HEK293 (cell line): ENCODE measurements around the gene ZNF69.

ENCODE experiments used
- CTCF ChIA-PET: fragments of 350-600 bp; formaldehyde crosslinking; extraction: SDS; loops from one replicate; lab custom pipeline; 2021; ENCODE audit warnings: antibody characterized with exemption; lab: Yijun Ruan, JAX
- POLR2A ChIA-PET: fragments of 300-600 bp; formaldehyde crosslinking; extraction: SDS; loops from one replicate; lab custom pipeline; 2020; ENCODE audit warnings: antibody characterized with exemption, inconsistent platforms; lab: Yijun Ruan, JAX
- H3K27ac ChIP-seq: fragments of 200-500 bp; sonication (Bioruptor generic); 2 replicates; pipeline ENCODE4 v1.5.1; 2014; ENCODE audit warnings: low read depth, low read length, control low read depth, inconsistent platforms; ENCODE audit errors: extremely low read depth
- H3K36me3 ChIP-seq, 2 experiments: fragments of 200-500 bp in 1 of 2; sonication (Bioruptor generic) in 1 of 2; 1 replicate in 1 of 2; 2 replicates in 1 of 2; pipeline ENCODE4 v1.5.1; 2014 to 2017; ENCODE audit warnings: inconsistent platforms in 2 of 2, low read length in 2 of 2; ENCODE audit not compliant: control insufficient read depth in 2 of 2, insufficient read depth in 1 of 2
- H3K4me1 ChIP-seq: fragments of 200-500 bp; sonication (Bioruptor generic); 2 replicates; pipeline ENCODE4 v1.5.1; 2014; ENCODE audit warnings: mild to moderate bottlenecking, low read length, inconsistent platforms; ENCODE audit not compliant: control insufficient read depth, insufficient read depth
- H3K4me3 ChIP-seq: 2 replicates; pipeline ENCODE4 v1.5.1; 2011; ENCODE audit warnings: low read depth, mild to moderate bottlenecking, control low read depth, low read length, moderate library complexity
- H3K9me3 ChIP-seq: fragments of 200-500 bp; sonication (Bioruptor generic); 2 replicates; pipeline ENCODE4 v1.5.1; 2014; ENCODE audit warnings: low read depth, low read length, inconsistent platforms; ENCODE audit not compliant: control insufficient read depth, insufficient read depth
- INSM2 ChIP-seq: fragments of 450-650 bp; formaldehyde crosslinking; IDR thresholded peaks from 2 replicates; pipeline ENCODE4 v1.5.1; 2016; ENCODE audit warnings: missing biosample characterization, missing genetic modification characterization
- KLF1 ChIP-seq: fragments of 450-650 bp; formaldehyde crosslinking; IDR thresholded peaks from 2 replicates; pipeline ENCODE4 v1.5.1; 2016; ENCODE audit warnings: missing biosample characterization, missing genetic modification characterization
- MZF1 ChIP-seq: fragments of 450-650 bp; formaldehyde crosslinking; IDR thresholded peaks from 2 replicates; pipeline ENCODE4 v1.5.1; 2017; ENCODE audit warnings: missing biosample characterization, missing genetic modification characterization, borderline replicate concordance
- SP3 ChIP-seq: fragments of 450-650 bp; formaldehyde crosslinking; IDR thresholded peaks from 2 replicates; pipeline ENCODE4 v1.5.1; 2016; ENCODE audit warnings: missing biosample characterization, missing genetic modification characterization
- TSHZ1 ChIP-seq: fragments of 450-650 bp; formaldehyde crosslinking; IDR thresholded peaks from 2 replicates; pipeline ENCODE4 v1.5.1; 2016; ENCODE audit warnings: missing biosample characterization, missing genetic modification characterization, borderline replicate concordance
- ZBTB7A ChIP-seq: fragments of 450-650 bp; formaldehyde crosslinking; IDR thresholded peaks from 2 replicates; pipeline ENCODE4 v1.5.1; 2016; ENCODE audit warnings: low read depth, missing biosample characterization, missing genetic modification characterization
- ZBTB8A ChIP-seq: fragments of 450-650 bp; formaldehyde crosslinking; IDR thresholded peaks from 2 replicates; pipeline ENCODE4 v1.5.1; 2016; ENCODE audit warnings: missing biosample characterization, missing genetic modification characterization
- ZNF112 ChIP-seq: fragments of 450-650 bp; formaldehyde crosslinking; IDR thresholded peaks from 2 replicates; pipeline ENCODE4 v1.5.0; 2017; ENCODE audit warnings: missing biosample characterization, missing genetic modification characterization
- ZNF132 ChIP-seq: fragments of 450-650 bp; formaldehyde crosslinking; IDR thresholded peaks from 2 replicates; pipeline ENCODE4 v1.5.1; 2017; ENCODE audit warnings: missing biosample characterization, missing genetic modification characterization, borderline replicate concordance
- ZNF157 ChIP-seq: fragments of 450-650 bp; formaldehyde crosslinking; IDR thresholded peaks from 2 replicates; pipeline ENCODE4 v1.5.1; 2016; ENCODE audit warnings: missing biosample characterization, missing genetic modification characterization
- ZNF248 ChIP-seq: fragments of 450-650 bp; formaldehyde crosslinking; IDR thresholded peaks from 2 replicates; pipeline ENCODE4 v1.5.1; 2017; ENCODE audit warnings: missing biosample characterization, missing genetic modification characterization
- ZNF266 ChIP-seq: fragments of 450-650 bp; formaldehyde crosslinking; IDR thresholded peaks from 2 replicates; pipeline ENCODE4 v1.5.1; 2016; ENCODE audit warnings: missing biosample characterization, missing genetic modification characterization, low read depth
- ZNF324 ChIP-seq: fragments of 450-650 bp; formaldehyde crosslinking; IDR thresholded peaks from 2 replicates; pipeline ENCODE4 v1.5.1; 2016; ENCODE audit warnings: missing biosample characterization, missing genetic modification characterization
- ZNF350 ChIP-seq: fragments of 450-650 bp; formaldehyde crosslinking; IDR thresholded peaks from 2 replicates; pipeline ENCODE4 v1.5.0; 2017; ENCODE audit warnings: missing biosample characterization, mild to moderate bottlenecking, missing genetic modification characterization
- ZNF510 ChIP-seq: fragments of 450-650 bp; formaldehyde crosslinking; IDR thresholded peaks from 2 replicates; pipeline ENCODE4 v1.5.1; 2018; ENCODE audit warnings: mild to moderate bottlenecking, missing genetic modification characterization, missing biosample characterization; ENCODE audit not compliant: insufficient replicate concordance
- ZNF596 ChIP-seq: fragments of 450-650 bp; IDR thresholded peaks from 2 replicates; pipeline ENCODE4 v1.5.0; 2018; ENCODE audit warnings: missing biosample characterization, mild to moderate bottlenecking, missing genetic modification characterization, moderate library complexity
- TF ChIP-seq, protein P1 (sequence below): fragments of 450-650 bp; formaldehyde crosslinking; IDR thresholded peaks from 2 replicates; pipeline ENCODE4 v1.5.1; 2017; ENCODE audit warnings: missing biosample characterization, missing genetic modification characterization
- TF ChIP-seq, protein P2 (sequence below): fragments of 450-650 bp; formaldehyde crosslinking; IDR thresholded peaks from 2 replicates; pipeline ENCODE4 v1.5.1; 2016; ENCODE audit warnings: missing biosample characterization, missing genetic modification characterization

Gene ZNF69

DNA sequence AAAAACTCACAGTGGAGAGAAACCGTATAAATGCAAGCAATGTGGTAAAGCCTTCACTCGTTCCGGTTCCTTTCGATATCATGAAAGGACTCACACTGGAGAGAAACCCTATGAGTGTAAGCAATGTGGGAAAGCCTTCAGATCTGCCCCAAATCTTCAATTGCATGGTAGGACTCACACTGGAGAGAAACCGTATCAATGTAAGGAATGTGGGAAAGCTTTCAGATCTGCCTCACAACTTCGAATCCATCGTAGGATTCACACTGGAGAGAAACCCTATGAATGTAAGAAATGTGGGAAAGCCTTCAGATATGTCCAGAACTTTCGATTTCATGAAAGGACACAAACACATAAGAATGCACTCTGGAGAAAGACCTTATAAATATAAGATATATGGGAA, 19.4 kb upstream of the ZNF69 start:
- Histone ChIP-seq H3K27ac (no peak overlapping the region), H3K4me1 (no peaks in the 10 kb centered on the region), H3K4me3 (no peak overlapping the region), H3K9me3 (no peaks in the 10 kb centered on the region), H3K36me3 (no peaks in the 10 kb centered on the region)
- ChIA-PET CTCF (no interaction called here), POLR2A (no interaction called here)
- TF ChIP-seq MZF1 (tag by site-specific recombination), result no peak
- no peak for TF ChIP-seq ZNF112 (tag by site-specific recombination)
- TF ChIP-seq ZNF350, result no peak
- no peak for TF ChIP-seq ZBTB8A (tag by site-specific recombination)
- TF ChIP-seq, protein P1, sequence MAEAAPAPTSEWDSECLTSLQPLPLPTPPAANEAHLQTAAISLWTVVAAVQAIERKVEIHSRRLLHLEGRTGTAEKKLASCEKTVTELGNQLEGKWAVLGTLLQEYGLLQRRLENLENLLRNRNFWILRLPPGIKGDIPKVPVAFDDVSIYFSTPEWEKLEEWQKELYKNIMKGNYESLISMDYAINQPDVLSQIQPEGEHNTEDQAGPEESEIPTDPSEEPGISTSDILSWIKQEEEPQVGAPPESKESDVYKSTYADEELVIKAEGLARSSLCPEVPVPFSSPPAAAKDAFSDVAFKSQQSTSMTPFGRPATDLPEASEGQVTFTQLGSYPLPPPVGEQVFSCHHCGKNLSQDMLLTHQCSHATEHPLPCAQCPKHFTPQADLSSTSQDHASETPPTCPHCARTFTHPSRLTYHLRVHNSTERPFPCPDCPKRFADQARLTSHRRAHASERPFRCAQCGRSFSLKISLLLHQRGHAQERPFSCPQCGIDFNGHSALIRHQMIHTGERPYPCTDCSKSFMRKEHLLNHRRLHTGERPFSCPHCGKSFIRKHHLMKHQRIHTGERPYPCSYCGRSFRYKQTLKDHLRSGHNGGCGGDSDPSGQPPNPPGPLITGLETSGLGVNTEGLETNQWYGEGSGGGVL (tag by site-specific recombination), result no peak
- no peak for TF ChIP-seq KLF1
- no peak for TF ChIP-seq ZNF248
- TF ChIP-seq INSM2 (tag by site-specific recombination), result no peak
- no peak for TF ChIP-seq ZNF324
- no peak for TF ChIP-seq ZNF510
- TF ChIP-seq SP3, result no peak
- no peak for TF ChIP-seq ZNF266 (tag by site-specific recombination)
- no peak for TF ChIP-seq ZNF132 (tag by site-specific recombination)
- TF ChIP-seq, protein P2, sequence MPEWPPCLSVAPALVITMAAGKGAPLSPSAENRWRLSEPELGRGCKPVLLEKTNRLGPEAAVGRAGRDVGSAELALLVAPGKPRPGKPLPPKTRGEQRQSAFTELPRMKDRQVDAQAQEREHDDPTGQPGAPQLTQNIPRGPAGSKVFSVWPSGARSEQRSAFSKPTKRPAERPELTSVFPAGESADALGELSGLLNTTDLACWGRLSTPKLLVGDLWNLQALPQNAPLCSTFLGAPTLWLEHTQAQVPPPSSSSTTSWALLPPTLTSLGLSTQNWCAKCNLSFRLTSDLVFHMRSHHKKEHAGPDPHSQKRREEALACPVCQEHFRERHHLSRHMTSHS (tag by site-specific recombination), result no peak
- TF ChIP-seq ZBTB7A (tag by site-specific recombination), result no peak
- no peak for TF ChIP-seq TSHZ1 (tag by site-specific recombination)
- no peak for TF ChIP-seq ZNF157 (tag by site-specific recombination)

- H3K4me3 ChIP-seq, result no peak overlapping the region
- no peak for TF ChIP-seq ZNF596 (tag by site-specific recombination)
- ChIA-PET POLR2A (no interaction called here), CTCF (interaction anchor here (0.7 kb wide), 2 partner anchors 115 to 893 kb away, joined by 4 read pairs; no protein-coding TSS in a partner anchor)
- no peaks in the 10 kb centered on the region for H3K36me3 ChIP-seq
- H3K9me3 ChIP-seq, result no peaks in the 10 kb centered on the region
- H3K4me1 ChIP-seq, result no peaks in the 10 kb centered on the region
- no peak overlapping the region for H3K27ac ChIP-seq
Measured at GRCh38 chr19:11872624-11873023, 15.0 kb upstream of the ZNF69 start.
